HepG2 (cell line): ENCODE measurements around the gene MICOS13. TPM values are rescaled to one million over a fixed set of nuclear protein-coding genes. Genes with fewer than 3 reads are reported as not detected.

Experiments used
- ATF7 ChIP-seq, 2 experiments: fragments of 450-650 bp in 1 of 2; sonication (generic) in 1 of 2; formaldehyde crosslinking in 1 of 2; IDR thresholded peaks; 2 replicates each; pipeline versions ENCODE4 v1.4.0 to v1.6.1; 2016 to 2020; ENCODE audit warnings: antibody characterized with exemption in 1 of 2, mild to moderate bottlenecking in 1 of 2, missing genetic modification reagents in 1 of 2
- HNRNPLL ChIP-seq: fragments of 200-400 bp; formaldehyde crosslinking; IDR thresholded peaks from 2 replicates; pipeline ENCODE4 v1.6.1; 2017; ENCODE audit warnings: mild to moderate bottlenecking, low read depth, low read length; ENCODE audit not compliant: poor library complexity, severe bottlenecking
- POGZ ChIP-seq: sonication (generic); formaldehyde crosslinking; IDR thresholded peaks from 2 replicates; pipeline ENCODE4 v1.4.0; 2020; ENCODE audit warnings: mild to moderate bottlenecking, missing genetic modification reagents
- SALL2 ChIP-seq: sonication (generic); formaldehyde crosslinking; IDR thresholded peaks from 2 replicates; pipeline ENCODE4 v1.8.1; 2023; ENCODE audit warnings: mild to moderate bottlenecking, missing genetic modification reagents, inconsistent platforms
- ZBTB7A ChIP-seq: sonication (generic); formaldehyde crosslinking; IDR thresholded peaks from 2 replicates; pipeline ENCODE4 v1.8.0; 2022; ENCODE audit warnings: mild to moderate bottlenecking, missing genetic modification reagents
- ZNF224 ChIP-seq: sonication (generic); formaldehyde crosslinking; IDR thresholded peaks from 2 replicates; pipeline ENCODE4 v1.5.0; 2020; ENCODE audit warnings: mild to moderate bottlenecking, missing genetic modification reagents
- ZNF562 ChIP-seq: sonication (generic); formaldehyde crosslinking; IDR thresholded peaks from 2 replicates; pipeline ENCODE4 v1.8.0; 2022; ENCODE audit warnings: missing genetic modification reagents, borderline replicate concordance
- polyA plus RNA-seq, 8 experiments: library from polyadenylated mRNA; depleted of rRNA in 3 of 8; stranded (reverse) in 7 of 8; unstranded in 1 of 8; fragments of >200 nt; fragmentation: Illumina TruSeq in 4 of 8; extraction: Trizol in 4 of 8; gene quantifications; 2 replicates each; pipeline versions ENCODE4 v1.2.1 to v1.2.3, GENCODE V29; 2011 to 2016; ENCODE audit warnings: low read depth in 4 of 8, missing spikeins in 1 of 8, mixed read lengths in 1 of 8; ENCODE audit not compliant: insufficient read depth in 1 of 8
- total RNA-seq, 5 experiments: library from RNA; depleted of rRNA; stranded (reverse); fragments of >200 nt; fragmentation: Illumina TruSeq; extraction: Trizol; gene quantifications; 2 replicates each; pipeline ENCODE4 v1.2.3, GENCODE V29; 2016; ENCODE audit warnings: low read depth in 1 of 5
- TF ChIP-seq, protein P1 (sequence below): sonication (generic); formaldehyde crosslinking; IDR thresholded peaks from 2 replicates; pipeline ENCODE4 v1.4.0; 2020; ENCODE audit warnings: mild to moderate bottlenecking, missing genetic modification reagents
- TF ChIP-seq, protein P2 (sequence below): sonication (generic); formaldehyde crosslinking; IDR thresholded peaks from 2 replicates; pipeline ENCODE4 v1.4.0; 2020; ENCODE audit warnings: missing genetic modification reagents, borderline replicate concordance
- TF ChIP-seq, protein P3 (sequence below): IDR thresholded peaks from 2 replicates; pipeline ENCODE4 v1.6.1; 2016; ENCODE audit warnings: low read depth, control low read depth
- TF ChIP-seq, protein P4 (sequence below), 2 experiments: fragments of 450-650 bp in 1 of 2; sonication (generic) in 1 of 2; formaldehyde crosslinking in 1 of 2; IDR thresholded peaks; 2 replicates each; pipeline versions ENCODE4 v1.6.1 to v1.8.0; 2016 to 2022; ENCODE audit warnings: antibody characterized with exemption in 1 of 2, mild to moderate bottlenecking in 1 of 2, missing genetic modification reagents in 1 of 2

The MICOS13 gene
- total and polyA plus RNA-seq, 2 of the 13 experiments (the other 11 are each of a cell fraction or from before 2014, with no cell fraction given) = 28.8 to 35.4 TPM

DNA sequence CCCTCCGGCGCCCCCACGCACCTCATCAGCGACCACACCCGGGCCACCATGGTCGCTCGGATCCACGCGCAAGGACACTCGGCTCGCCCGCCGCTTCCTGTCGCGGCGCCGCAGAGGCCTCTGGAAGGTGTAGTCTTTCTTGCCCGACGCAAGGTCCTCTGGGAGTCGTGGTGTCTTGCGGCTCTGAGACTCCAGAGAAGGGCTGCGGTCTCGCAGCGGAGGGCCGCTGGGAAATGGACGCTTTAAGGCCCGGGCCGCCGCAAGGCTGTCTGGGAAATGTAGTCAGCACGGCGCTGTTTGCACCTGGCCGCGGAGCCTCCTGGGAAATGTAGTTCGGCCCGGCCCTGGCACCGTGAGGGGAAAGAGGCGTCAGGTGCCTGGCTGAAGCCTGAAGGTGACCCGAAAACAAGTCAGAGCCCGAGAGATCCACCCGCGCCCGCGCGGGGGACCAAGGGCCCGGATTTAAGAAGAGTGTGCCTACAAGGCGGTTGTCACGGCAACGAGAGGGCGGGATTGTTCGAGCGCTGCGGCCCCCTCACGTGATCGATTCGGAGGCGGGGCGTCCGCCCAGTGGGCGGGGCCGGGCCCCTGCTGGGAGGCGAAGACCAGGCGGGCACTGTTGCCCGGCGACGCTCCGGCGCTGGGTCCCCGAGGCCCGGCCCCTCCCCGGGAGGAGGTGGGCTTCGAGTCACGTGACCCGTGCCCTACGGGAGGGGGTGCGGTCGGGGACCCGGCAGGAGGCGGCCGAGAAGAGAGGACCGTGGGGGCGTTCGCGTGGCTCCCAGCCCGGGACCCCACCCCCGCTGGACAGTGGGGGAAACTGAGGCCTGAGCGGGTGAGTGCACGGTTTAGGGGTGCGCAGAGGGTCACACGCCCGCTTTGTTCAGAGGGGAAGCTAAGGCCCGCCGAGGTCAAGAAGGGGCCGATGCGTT is at the start of gene MICOS13, which contains the start of gene HSD11B1L (continued):
- TF ChIP-seq, protein P1, sequence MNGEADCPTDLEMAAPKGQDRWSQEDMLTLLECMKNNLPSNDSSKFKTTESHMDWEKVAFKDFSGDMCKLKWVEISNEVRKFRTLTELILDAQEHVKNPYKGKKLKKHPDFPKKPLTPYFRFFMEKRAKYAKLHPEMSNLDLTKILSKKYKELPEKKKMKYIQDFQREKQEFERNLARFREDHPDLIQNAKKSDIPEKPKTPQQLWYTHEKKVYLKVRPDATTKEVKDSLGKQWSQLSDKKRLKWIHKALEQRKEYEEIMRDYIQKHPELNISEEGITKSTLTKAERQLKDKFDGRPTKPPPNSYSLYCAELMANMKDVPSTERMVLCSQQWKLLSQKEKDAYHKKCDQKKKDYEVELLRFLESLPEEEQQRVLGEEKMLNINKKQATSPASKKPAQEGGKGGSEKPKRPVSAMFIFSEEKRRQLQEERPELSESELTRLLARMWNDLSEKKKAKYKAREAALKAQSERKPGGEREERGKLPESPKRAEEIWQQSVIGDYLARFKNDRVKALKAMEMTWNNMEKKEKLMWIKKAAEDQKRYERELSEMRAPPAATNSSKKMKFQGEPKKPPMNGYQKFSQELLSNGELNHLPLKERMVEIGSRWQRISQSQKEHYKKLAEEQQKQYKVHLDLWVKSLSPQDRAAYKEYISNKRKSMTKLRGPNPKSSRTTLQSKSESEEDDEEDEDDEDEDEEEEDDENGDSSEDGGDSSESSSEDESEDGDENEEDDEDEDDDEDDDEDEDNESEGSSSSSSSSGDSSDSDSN (CRISPR knock-in tag) = 0 out of 2 replicates have a peak, but pooled peaks have one; percentile 22
- TF ChIP-seq ZBTB7A (no peak), SALL2 (no peak; the same call in 1 of the 2 replicates), ATF7 (IDR thresholded peaks at IDR 0.05) (no peak), ATF7 (CRISPR knock-in tag; IDR thresholded peaks at IDR 0.05) (no peak), ZNF224 (CRISPR knock-in tag) (no peak), POGZ (CRISPR knock-in tag) (no peak), HNRNPLL (peak; percentile 69), ZNF562 (CRISPR knock-in tag) (no peak)
- TF ChIP-seq, protein P2, sequence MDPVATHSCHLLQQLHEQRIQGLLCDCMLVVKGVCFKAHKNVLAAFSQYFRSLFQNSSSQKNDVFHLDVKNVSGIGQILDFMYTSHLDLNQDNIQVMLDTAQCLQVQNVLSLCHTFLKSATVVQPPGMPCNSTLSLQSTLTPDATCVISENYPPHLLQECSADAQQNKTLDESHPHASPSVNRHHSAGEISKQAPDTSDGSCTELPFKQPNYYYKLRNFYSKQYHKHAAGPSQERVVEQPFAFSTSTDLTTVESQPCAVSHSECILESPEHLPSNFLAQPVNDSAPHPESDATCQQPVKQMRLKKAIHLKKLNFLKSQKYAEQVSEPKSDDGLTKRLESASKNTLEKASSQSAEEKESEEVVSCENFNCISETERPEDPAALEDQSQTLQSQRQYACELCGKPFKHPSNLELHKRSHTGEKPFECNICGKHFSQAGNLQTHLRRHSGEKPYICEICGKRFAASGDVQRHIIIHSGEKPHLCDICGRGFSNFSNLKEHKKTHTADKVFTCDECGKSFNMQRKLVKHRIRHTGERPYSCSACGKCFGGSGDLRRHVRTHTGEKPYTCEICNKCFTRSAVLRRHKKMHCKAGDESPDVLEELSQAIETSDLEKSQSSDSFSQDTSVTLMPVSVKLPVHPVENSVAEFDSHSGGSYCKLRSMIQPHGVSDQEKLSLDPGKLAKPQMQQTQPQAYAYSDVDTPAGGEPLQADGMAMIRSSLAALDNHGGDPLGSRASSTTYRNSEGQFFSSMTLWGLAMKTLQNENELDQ = no peak
- TF ChIP-seq, protein P3, sequence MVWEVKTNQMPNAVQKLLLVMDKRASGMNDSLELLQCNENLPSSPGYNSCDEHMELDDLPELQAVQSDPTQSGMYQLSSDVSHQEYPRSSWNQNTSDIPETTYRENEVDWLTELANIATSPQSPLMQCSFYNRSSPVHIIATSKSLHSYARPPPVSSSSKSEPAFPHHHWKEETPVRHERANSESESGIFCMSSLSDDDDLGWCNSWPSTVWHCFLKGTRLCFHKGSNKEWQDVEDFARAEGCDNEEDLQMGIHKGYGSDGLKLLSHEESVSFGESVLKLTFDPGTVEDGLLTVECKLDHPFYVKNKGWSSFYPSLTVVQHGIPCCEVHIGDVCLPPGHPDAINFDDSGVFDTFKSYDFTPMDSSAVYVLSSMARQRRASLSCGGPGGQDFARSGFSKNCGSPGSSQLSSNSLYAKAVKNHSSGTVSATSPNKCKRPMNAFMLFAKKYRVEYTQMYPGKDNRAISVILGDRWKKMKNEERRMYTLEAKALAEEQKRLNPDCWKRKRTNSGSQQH (CRISPR knock-in tag) = no peak
- TF ChIP-seq, protein P4, sequence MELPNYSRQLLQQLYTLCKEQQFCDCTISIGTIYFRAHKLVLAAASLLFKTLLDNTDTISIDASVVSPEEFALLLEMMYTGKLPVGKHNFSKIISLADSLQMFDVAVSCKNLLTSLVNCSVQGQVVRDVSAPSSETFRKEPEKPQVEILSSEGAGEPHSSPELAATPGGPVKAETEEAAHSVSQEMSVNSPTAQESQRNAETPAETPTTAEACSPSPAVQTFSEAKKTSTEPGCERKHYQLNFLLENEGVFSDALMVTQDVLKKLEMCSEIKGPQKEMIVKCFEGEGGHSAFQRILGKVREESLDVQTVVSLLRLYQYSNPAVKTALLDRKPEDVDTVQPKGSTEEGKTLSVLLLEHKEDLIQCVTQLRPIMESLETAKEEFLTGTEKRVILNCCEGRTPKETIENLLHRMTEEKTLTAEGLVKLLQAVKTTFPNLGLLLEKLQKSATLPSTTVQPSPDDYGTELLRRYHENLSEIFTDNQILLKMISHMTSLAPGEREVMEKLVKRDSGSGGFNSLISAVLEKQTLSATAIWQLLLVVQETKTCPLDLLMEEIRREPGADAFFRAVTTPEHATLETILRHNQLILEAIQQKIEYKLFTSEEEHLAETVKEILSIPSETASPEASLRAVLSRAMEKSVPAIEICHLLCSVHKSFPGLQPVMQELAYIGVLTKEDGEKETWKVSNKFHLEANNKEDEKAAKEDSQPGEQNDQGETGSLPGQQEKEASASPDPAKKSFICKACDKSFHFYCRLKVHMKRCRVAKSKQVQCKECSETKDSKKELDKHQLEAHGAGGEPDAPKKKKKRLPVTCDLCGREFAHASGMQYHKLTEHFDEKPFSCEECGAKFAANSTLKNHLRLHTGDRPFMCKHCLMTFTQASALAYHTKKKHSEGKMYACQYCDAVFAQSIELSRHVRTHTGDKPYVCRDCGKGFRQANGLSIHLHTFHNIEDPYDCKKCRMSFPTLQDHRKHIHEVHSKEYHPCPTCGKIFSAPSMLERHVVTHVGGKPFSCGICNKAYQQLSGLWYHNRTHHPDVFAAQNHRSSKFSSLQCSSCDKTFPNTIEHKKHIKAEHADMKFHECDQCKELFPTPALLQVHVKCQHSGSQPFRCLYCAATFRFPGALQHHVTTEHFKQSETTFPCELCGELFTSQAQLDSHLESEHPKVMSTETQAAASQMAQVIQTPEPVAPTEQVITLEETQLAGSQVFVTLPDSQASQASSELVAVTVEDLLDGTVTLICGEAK (IDR thresholded peaks at IDR 0.05) = no peak
- TF ChIP-seq, protein P4 (CRISPR knock-in tag; IDR thresholded peaks at IDR 0.05) = peak; percentile 66
